Retinal pigment epithelial cell (primary cell): Measurements from ENCODE around the gene CLSTN1.

ENCODE experiments used
- DNase-seq: peaks from one replicate; pipeline ENCODE4 v3.0.0-alpha.2; 2010; ENCODE audit warnings: low read depth
- H3K4me3 ChIP-seq: 2 replicates; pipeline ENCODE4 v1.5.1; 2011; ENCODE audit warnings: mild to moderate bottlenecking, low read length, control low read depth, moderate library complexity
- CTCF ChIP-seq: conservative IDR thresholded peaks from 2 replicates; pipeline ENCODE4 v1.5.1; 2011; ENCODE audit warnings: low read depth, low read length, control low read depth, inconsistent platforms

Gene CLSTN1

GRCh38 chr1:9731051-9731537 is 92.7 kb downstream of the CLSTN1 start:
- H3K4me3 ChIP-seq = no peak overlapping the region
- no peak for DNase-seq
- no peak for TF ChIP-seq CTCF

GRCh38 chr1:9730096-9730901 is 93.5 kb downstream of the CLSTN1 start:
- H3K4me3 ChIP-seq = no peak overlapping the region
- TF ChIP-seq CTCF = no peak
- no peak for DNase-seq

- H3K4me3 ChIP-seq = no peak overlapping the region
- TF ChIP-seq CTCF = no peak
- no peak for DNase-seq
Measured at GRCh38 chr1:9729523-9729922, 94.2 kb downstream of the CLSTN1 start.

GRCh38 chr1:9728451-9729295 is 95.1 kb downstream of the CLSTN1 start:
- DNase-seq = no peak
- no peak overlapping the region for H3K4me3 ChIP-seq
- no peak for TF ChIP-seq CTCF

- no peak overlapping the region for H3K4me3 ChIP-seq
- no peak for TF ChIP-seq CTCF
- DNase-seq = no peak
Measured at GRCh38 chr1:9726905-9727595, 96.7 kb downstream of the CLSTN1 start.

- no peak overlapping the region for H3K4me3 ChIP-seq
- no peak for TF ChIP-seq CTCF
- DNase-seq = no peak
Measured at GRCh38 chr1:9726406-9726805, 97.4 kb downstream of the CLSTN1 start.
